ENCODE results near the gene ZCCHC14.

DNA sequence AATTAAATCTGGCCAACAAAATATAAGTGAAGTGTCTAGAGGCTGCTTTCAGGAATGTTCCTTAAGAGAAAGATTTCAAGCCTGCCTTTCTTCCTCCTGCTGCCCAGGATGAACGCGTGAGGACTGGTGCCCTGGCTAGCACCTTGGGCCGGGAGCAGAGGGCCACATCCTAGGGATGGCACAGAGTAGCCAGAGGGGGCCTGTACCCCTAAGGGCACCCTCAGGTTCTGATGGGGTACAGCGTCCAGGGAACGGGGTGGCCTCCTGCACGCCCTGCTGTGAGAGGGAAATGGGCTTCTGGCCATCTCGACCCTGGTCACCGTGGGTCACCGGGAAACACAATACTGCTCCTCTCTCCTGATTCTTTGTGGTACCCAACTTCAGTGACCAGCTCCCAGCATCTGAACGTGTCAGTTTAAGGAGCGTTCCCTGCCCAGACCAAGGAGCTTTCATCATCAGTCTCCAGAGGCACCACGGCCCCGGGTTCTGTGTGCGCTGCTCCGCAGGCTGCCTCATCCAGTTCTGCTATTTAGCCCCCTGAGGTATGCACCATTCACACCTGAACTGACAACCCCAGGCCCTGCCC lies 60.4 kb downstream of the ZCCHC14 start:
- TF ChIP-seq, protein P1, sequence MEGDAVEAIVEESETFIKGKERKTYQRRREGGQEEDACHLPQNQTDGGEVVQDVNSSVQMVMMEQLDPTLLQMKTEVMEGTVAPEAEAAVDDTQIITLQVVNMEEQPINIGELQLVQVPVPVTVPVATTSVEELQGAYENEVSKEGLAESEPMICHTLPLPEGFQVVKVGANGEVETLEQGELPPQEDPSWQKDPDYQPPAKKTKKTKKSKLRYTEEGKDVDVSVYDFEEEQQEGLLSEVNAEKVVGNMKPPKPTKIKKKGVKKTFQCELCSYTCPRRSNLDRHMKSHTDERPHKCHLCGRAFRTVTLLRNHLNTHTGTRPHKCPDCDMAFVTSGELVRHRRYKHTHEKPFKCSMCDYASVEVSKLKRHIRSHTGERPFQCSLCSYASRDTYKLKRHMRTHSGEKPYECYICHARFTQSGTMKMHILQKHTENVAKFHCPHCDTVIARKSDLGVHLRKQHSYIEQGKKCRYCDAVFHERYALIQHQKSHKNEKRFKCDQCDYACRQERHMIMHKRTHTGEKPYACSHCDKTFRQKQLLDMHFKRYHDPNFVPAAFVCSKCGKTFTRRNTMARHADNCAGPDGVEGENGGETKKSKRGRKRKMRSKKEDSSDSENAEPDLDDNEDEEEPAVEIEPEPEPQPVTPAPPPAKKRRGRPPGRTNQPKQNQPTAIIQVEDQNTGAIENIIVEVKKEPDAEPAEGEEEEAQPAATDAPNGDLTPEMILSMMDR (IDR thresholded peaks at IDR 0.05; ENCODE audit: low read depth, low read length, poor library complexity, severe bottlenecking): no peak
- no peak for TF ChIP-seq EZH2phosphoT487 (IDR thresholded peaks at IDR 0.05; ENCODE audit: borderline replicate concordance, low read length)

All from DOHH2 (cell line).